GM18505 (cell line): ENCODE measurements around the gene DEXI.

Experiments
- ATAC-seq: cut with Tn5 transposase; IDR thresholded peaks from one replicate; pipeline ENCODE4 v1.9.1; 2021; ENCODE audit not compliant: unreplicated experiment
- POLR2A ChIP-seq: IDR thresholded peaks from 4 replicates; pipeline ENCODE4 v1.6.1; 2011; ENCODE audit warnings: borderline replicate concordance; ENCODE audit not compliant: insufficient read depth, insufficient read length; ENCODE audit errors: extremely low read depth

Gene DEXI

GRCh38 chr16:10941127-10941933, 938 bp downstream of the DEXI start:
- ATAC-seq = no peak
- TF ChIP-seq POLR2A = no peak

DNA sequence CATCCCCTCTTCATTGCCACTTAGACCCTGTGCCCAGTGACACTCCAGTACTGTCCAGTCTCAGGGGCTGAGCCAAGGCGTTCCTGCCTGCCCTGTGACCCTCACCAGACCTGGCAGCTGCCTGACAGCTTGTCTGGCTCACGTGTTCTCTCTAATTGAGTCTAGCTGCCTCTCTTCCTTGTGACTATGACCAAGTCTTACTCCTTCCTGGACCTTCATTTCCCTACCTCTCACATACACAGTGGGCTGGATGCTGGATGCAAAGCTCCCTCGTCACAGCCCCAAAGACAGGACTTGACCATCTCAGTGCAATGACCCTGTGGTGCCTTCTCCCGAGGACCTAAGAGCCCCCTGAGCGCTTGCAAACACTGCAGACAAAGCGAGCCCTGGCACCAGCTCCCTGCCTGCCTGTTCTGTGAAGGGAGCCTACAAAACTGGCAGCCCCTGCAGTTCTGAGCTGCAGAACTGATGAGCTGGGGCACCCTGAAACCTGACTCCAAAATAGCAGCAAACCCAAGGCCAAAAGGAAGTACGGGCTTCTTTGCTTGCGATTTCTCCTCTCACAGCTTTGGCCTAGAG, 1.7 kb downstream of the DEXI start:
- no peak for TF ChIP-seq POLR2A
- no peak for ATAC-seq

DNA sequence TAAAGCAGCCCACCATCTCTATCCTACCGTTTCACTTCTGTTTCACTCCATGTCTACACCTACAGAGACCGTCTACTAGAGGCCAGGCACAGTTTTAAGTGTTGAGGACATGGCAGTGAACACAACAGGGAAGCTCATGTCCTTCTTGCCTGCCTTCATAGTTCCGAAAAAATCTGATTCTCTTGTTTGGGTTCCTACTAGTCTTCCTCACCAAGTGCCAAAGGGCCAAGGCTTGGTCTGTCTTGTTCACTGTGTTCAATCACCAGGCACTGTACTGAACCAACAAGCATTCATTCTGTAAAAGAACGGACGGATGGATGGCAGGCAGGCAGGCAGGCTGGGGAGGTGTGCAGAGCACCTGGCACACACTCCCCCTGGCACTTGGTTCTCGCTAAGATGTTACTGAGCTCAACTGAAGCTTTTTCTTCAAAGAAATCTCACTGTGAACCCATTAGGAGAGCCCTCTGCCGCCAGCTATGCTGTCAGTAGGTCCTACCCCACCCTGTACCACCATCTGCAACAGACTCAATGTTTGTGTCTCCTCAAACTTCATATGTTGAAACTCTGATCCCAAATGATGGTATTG, 2.5 kb downstream of the DEXI start:
- ATAC-seq = no peak
- no peak for TF ChIP-seq POLR2A

GRCh38 chr16:10938796-10939648, 3.2 kb downstream of the DEXI start:
- ATAC-seq = no peak

DNA sequence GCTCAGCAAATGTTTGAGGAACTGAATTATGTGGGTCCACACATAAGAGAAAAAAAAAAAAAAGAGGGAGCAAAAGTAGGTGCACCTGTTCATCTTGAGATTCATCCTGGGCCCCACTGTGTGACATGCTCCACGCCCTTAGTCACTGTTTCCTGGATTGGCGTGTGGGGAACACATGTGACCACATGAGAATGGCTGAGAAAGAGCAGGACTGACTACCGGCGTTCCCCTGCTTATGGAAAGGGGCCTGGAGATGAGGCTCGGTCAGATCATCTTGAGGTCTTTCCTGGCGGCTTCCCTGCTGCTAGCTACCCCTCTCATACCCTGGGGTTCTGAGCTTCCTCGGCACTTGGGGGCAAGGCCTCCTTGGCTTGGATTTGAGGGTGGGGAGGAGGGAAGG, 3.9 kb downstream of the DEXI start:
- ATAC-seq = no peak
- TF ChIP-seq POLR2A = no peak

More at GRCh38 chr16:10938796-10939648, 3.2 kb downstream of the DEXI start:
- TF ChIP-seq POLR2A = no peak

DNA sequence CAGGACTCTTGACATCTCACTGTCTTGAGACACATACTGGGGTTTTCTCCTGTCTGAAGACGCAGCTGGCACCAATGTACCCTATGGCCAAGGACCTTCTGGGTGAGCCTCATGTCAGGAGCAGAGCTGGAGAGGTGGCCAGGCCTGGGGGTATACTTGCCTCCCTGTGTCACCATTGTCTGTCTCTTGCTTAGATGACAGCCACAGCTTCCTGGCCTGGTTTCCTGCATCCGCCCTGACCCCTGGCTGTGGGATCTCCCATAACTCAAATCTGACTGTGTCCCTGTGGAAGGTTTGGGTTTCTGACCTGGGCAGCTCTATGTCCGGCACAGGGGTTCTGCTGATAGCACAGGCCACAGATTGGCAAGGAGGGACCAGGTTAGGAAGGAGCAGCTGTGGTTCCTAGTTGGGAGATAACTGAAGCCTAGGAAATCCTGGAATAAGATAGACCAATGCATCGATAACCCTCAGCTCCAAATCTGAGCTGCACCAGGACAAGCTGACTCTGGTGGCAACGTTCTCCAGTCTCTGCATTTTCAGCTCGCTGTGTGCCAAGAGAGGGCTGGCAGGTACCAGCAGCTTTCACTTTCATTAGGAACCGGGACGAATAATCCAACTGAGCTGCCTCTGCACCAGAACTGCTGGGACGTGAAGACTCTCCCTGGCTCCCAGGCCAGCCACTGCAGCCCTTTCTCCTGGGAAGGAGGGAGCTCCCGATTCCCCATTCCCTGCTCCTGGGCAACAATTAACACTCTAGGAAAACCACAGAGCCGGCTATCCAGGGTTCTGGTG, 5.0 kb downstream of the DEXI start:
- no peak for TF ChIP-seq POLR2A

DNA sequence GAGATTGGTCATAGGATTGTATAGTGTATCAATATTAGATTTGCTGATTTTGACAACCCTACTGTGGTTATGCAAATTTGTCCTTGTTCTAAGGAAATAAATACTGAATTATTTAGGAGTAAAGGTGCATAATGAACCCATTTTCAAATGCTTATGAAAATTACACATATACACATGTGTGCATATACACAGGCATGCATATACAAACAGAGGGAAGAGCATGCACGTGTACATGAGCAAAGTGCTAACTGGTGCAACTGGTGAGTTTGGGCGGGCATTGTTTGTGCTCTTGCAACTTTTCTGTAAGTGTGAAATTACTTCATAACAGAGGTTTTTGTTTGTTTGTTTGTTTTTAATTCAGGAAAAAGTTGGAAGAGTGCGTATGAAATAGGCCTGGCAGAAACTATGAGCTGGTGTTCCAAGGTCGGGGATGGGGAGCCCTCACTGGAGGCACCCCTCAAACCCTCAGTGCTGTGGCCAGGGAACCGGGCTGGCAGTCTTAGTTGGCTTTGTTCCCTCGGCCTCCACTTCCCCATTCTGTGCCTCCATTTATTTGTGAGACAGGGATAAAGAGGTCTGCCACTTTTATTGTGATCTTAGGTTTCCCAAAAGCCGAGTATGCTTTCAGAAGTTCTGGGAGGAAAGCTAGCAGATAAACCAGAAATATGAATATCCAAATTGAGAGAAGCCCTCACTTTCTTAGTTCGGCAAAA, 5.8 kb downstream of the DEXI start:
- ATAC-seq = no peak

More for the DNA sequence above, 5.0 kb downstream of the DEXI start:
- no peak for ATAC-seq

DNA sequence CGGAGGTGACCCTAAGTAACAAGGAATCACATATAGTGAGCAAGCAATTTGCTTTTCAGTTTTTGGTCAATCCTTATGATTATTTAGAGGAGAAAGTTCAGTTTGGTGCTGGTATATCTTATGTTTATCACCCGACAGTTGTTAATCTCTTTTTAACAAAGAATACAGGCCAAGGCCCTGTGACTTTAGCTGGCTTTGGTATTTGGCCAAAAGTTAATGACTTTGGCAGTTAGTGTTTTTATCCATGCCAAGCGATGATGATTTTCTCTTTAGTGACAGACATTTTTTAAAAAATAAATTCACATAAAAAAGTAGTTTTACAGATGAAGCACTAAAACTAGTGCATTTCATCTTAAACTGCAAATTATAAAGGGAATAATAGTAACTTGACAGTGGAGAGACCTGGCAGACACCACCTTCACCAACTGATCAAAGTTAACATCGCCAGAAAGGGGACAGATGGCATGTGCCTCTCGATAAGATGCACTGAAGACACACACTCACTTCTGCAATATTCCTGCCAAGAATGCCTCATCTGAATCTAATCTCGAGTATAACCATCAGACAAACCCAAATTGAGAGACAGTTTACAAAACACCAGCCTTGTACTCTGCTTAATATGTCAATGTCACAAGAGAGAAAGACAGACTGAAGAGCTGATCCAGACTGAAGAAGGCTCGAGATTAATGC, 6.9 kb downstream of the DEXI start:
- TF ChIP-seq POLR2A = no peak
- no peak for ATAC-seq

More for the DNA sequence above, 5.8 kb downstream of the DEXI start:
- TF ChIP-seq POLR2A = no peak

GRCh38 chr16:10934325-10935107, 7.8 kb downstream of the DEXI start:
- ATAC-seq = no peak
- TF ChIP-seq POLR2A = no peak

DNA sequence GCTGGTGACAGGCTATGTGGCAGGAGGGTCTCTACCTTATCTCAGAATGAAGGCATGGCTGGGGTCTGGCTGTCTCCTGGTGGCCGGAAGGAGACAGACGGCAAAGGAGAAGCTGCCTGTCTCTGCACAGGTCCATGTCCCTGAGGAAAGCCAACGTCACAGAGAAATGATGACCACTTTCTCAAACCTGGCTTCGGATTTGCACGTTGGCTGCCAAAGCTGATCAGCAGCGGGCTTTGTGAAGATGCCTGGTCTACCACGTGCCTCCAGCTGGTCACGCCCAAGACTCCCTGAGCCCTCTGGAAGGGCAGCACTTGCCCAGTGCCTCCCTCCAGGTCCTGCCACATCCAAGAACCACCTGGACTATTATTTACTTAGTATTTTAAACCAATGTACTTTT, 8.4 kb downstream of the DEXI start:
- ATAC-seq = no peak
- TF ChIP-seq POLR2A = no peak
